Breast epithelium (tissue), 3 donors: ENCODE data around the gene ATRNL1.

Source experiments
- CTCF ChIP-seq, 3 donors: fragments of 450-650 bp; IDR thresholded peaks; one replicate each; pipeline ENCODE4 v1.5.1; 2016 to 2017; ENCODE audit warnings: antibody characterized with exemption in 3 of 3, mild to moderate bottlenecking in 3 of 3, moderate library complexity in 3 of 3
- POLR2A ChIP-seq: fragments of 450-650 bp; IDR thresholded peaks from one replicate; pipeline ENCODE4 v1.6.1; 2016; ENCODE audit warnings: antibody characterized with exemption, mild to moderate bottlenecking, moderate library complexity
- POLR2AphosphoS5 ChIP-seq, 3 donors: sonication (generic); formaldehyde crosslinking; IDR thresholded peaks; one replicate each; pipeline ENCODE4 v1.6.1; 2017; ENCODE audit warnings: antibody characterized with exemption in 3 of 3

- TF ChIP-seq POLR2A (no peak), CTCF (IDR thresholded peaks at IDR 0.05) (no peak), POLR2AphosphoS5 (IDR thresholded peaks at IDR 0.05) (no peak)
Measured at GRCh38 chr10:115861864-115862263, 768.7 kb downstream of the ATRNL1 start.
